Stimulated activated CD4-positive, alpha-beta T cell treated with anti-CD3 and anti-CD28 coated beads, Interleukin-4, amount 100 ng/mL, for 4 hours (primary cell): Measurements from ENCODE around the gene ZMYND10.
A peak's percentile ranks its signal among the peaks of the same experiment; 100 is the strongest.

ENCODE experiments used
- DNase-seq, 2 experiments: peaks; one replicate each; pipeline ENCODE4 v3.0.0-alpha.2; 2020

The ZMYND10 gene

GRCh38 chr3:50342813-50343633 lies 2.5 kb downstream of the ZMYND10 start:
- no peak for DNase-seq

GRCh38 chr3:50341996-50342650 lies 3.4 kb downstream of the ZMYND10 start:
- DNase-seq, result no peak

- DNase-seq, result no peak
These were observed 4.0 kb downstream of the ZMYND10 start for GRCh38 chr3:50341537-50341936.

- peak; percentile 55 to 65 for DNase-seq
These were observed 4.8 kb downstream of the ZMYND10 start, which contains the start of gene RASSF1 for GRCh38 chr3:50340448-50341329. TSS of gene RASSF1 (minus strand) at chr3:50340836. CDS start at chr3:50340805, 31 bp downstream.

- DNase-seq, result no peak
These were observed 5.4 kb downstream of the ZMYND10 start for GRCh38 chr3:50340147-50340447.

GRCh38 chr3:50339485-50340146 lies 5.9 kb downstream of the ZMYND10 start:
- no peak for DNase-seq

GRCh38 chr3:50338965-50339364 lies 6.6 kb downstream of the ZMYND10 start:
- DNase-seq, result no peak

GRCh38 chr3:50337175-50337861 lies 8.2 kb downstream of the ZMYND10 start:
- peak; percentile 93 to 95 for DNase-seq

GRCh38 chr3:50336452-50337174 lies 8.9 kb downstream of the ZMYND10 start:
- DNase-seq, result peak in 1 of 2 experiments; percentile 51

- no peak for DNase-seq
These were observed 11.0 kb downstream of the ZMYND10 start for GRCh38 chr3:50334339-50335075.

- DNase-seq, result no peak
These were observed 11.7 kb downstream of the ZMYND10 start for GRCh38 chr3:50333744-50334328.

GRCh38 chr3:50331364-50331907 lies 14.1 kb downstream of the ZMYND10 start:
- DNase-seq, result no peak

- no peak for DNase-seq
These were observed 15.2 kb downstream of the ZMYND10 start for GRCh38 chr3:50330330-50330729.

- peak; percentile 91 to 93 for DNase-seq
These were observed 17.4 kb downstream of the ZMYND10 start, which contains the start of gene TUSC2 for GRCh38 chr3:50327943-50328691. TSS of gene TUSC2 (minus strand) at chr3:50328223. CDS start at chr3:50328099, 124 bp downstream.

- no peak for DNase-seq
These were observed 18.4 kb downstream of the ZMYND10 start for GRCh38 chr3:50327129-50327528.

- no peak for DNase-seq
These were observed 19.4 kb downstream of the ZMYND10 start for GRCh38 chr3:50326182-50326541.

GRCh38 chr3:50325497-50326181 lies 19.9 kb downstream of the ZMYND10 start:
- DNase-seq, result no peak

GRCh38 chr3:50325113-50325480 lies 20.4 kb downstream of the ZMYND10 start:
- DNase-seq, result no peak
